ENCODE data around the gene KCTD2. TPM values are rescaled to one million over a fixed set of nuclear protein-coding genes. Genes with fewer than 3 reads are reported as not detected.
A peak's percentile ranks its signal among the peaks of the same experiment; 100 is the strongest.

KCTD2 gene
- total and polyA plus RNA-seq, 4 experiments from 2014 or later: 2.3 to 31.7 (median 21.4) TPM

- Mint-ChIP-seq H3K4me1 (peaks cover 36 to 64% (median 49%) of the 10 kb centered on the region in 4 donors), H3K9me3 (no peaks in the 10 kb centered on the region)
- intact Hi-C loops (cut with micrococcal nuclease): loop anchor here (2.0 kb wide), 1 partner anchor 21 kb away; the partner anchor contains the start of gene ARMC7
Measured at GRCh38 chr17:75087558-75088453, 40.8 kb downstream of the KCTD2 start, which contains the start of gene SLC16A5. Gene SLC16A5 (plus strand): TSS chr17:75087954. CDS start chr17:75093637, 5,683 bp downstream.

GRCh38 chr17:75088465-75089417 is 41.7 kb downstream of the KCTD2 start:
- Mint-ChIP-seq H3K27me3 (no peaks in the 10 kb centered on the region), H3K4me1 (peaks cover 35 to 63% (median 48%) of the 10 kb centered on the region in 4 donors), H3K36me3 (no peaks in the 10 kb centered on the region), H3K9me3 (no peaks in the 10 kb centered on the region), H3K27ac (peak overlapping the region in 6 of 7 donors; percentile 35 to 89 (median 76)), H3K4me3 (peak overlapping the region; percentile 72 to 86 (median 78))
- peak overlapping the region; percentile 64 for H3K27ac ChIP-seq (ENCODE audit: low read depth, low read length)
- ChIA-PET CTCF (ENCODE audit: partially characterized antibody) (interaction anchor here (1.1 to 1.6 kb wide), 3 partner anchors 25 to 127 kb away, joined by 3 to 7 read pairs (median 4); no protein-coding TSS in a partner anchor), POLR2A (ENCODE audit: partially characterized antibody) (interaction anchor here (0.7 to 3.3 kb wide), 13 partner anchors 11 to 127 kb away, joined by 3 to 26 read pairs (median 5); partner anchors contain the start of genes ARMC7, ATP5PD, KCTD2 and MRPL58)
- intact Hi-C loops (cut with micrococcal nuclease): no loop called here
- DNase-seq: no peak
- H3K36me3 ChIP-seq (ENCODE audit: insufficient read depth, low read length): no peaks in the 10 kb centered on the region
- H3K4me3 ChIP-seq (ENCODE audit: low read length in 2 of 2): peak overlapping the region in 1 of 2 donors; percentile 68
- H3K9me3 ChIP-seq (ENCODE audit: control insufficient read depth in 1 of 2, low read length in 2 of 2): no peaks in the 10 kb centered on the region
- no peaks in the 10 kb centered on the region for H3K27me3 ChIP-seq (ENCODE audit: insufficient read depth, low read length)
- H3K4me1 ChIP-seq (ENCODE audit: insufficient read depth, low read length): peaks cover 32% of the 10 kb centered on the region

More at GRCh38 chr17:75087558-75088453, 40.8 kb downstream of the KCTD2 start, which contains the start of gene SLC16A5:
- H3K36me3 Mint-ChIP-seq: no peaks in the 10 kb centered on the region
- Histone ChIP-seq H3K4me1 (ENCODE audit: insufficient read depth, low read length) (peaks cover 32% of the 10 kb centered on the region), H3K27ac (ENCODE audit: low read depth, low read length) (peak within 1 kb of the TSS; percentile 64), H3K27me3 (ENCODE audit: insufficient read depth, low read length) (no peaks in the 10 kb centered on the region), H3K4me3 (ENCODE audit: low read length in 2 of 2) (peak within 1 kb of the TSS; percentile 65 to 68), H3K9me3 (ENCODE audit: control insufficient read depth in 1 of 2, low read length in 2 of 2) (no peaks in the 10 kb centered on the region), H3K36me3 (ENCODE audit: insufficient read depth, low read length) (no peaks in the 10 kb centered on the region)
- DNase-seq: peak; percentile 42 to 58 (median 45)
- peak within 1 kb of the TSS; percentile 35 to 97 (median 81) for H3K27ac Mint-ChIP-seq
- ChIA-PET CTCF (ENCODE audit: partially characterized antibody) (interaction anchor here (1.0 to 1.6 kb wide), 4 partner anchors 26 to 126 kb away, joined by 3 to 7 read pairs (median 4); no protein-coding TSS in a partner anchor), POLR2A (ENCODE audit: partially characterized antibody) (interaction anchor here (0.7 to 3.3 kb wide), 19 partner anchors 10 to 126 kb away, joined by 3 to 26 read pairs (median 4); partner anchors contain the start of genes ARMC7, ATP5PD, JPT1 and KCTD2)
- H3K4me3 Mint-ChIP-seq: peak within 1 kb of the TSS; percentile 82 to 90 (median 84)
- H3K27me3 Mint-ChIP-seq: no peaks in the 10 kb centered on the region

GRCh38 chr17:75090871-75091854 is 44.1 kb downstream of the KCTD2 start:
- ChIA-PET POLR2A (ENCODE audit: partially characterized antibody) (interaction anchor here (1.4 to 1.8 kb wide), 2 partner anchors 18 to 23 kb away, joined by 3 to 7 read pairs; partner anchors contain the start of gene ARMC7), CTCF (ENCODE audit: partially characterized antibody) (interaction anchor here (1.0 to 1.4 kb wide), 3 partner anchors 14 to 79 kb away, joined by 3 to 4 read pairs (median 3); no protein-coding TSS in a partner anchor)

GRCh38 chr17:75091855-75092327 is 44.9 kb downstream of the KCTD2 start:
- peak overlapping the region in 5 of 7 donors; percentile 8 to 73 (median 28) for H3K27ac Mint-ChIP-seq

More at GRCh38 chr17:75090871-75091854, 44.1 kb downstream of the KCTD2 start:
- no peaks in the 10 kb centered on the region for H3K27me3 Mint-ChIP-seq
- peak overlapping the region in 5 of 7 donors; percentile 8 to 48 (median 20) for H3K27ac Mint-ChIP-seq
- H3K4me1 Mint-ChIP-seq: peaks cover 27 to 52% (median 38%) of the 10 kb centered on the region in 4 donors
- no peaks in the 10 kb centered on the region for H3K9me3 ChIP-seq (ENCODE audit: control insufficient read depth in 1 of 2, low read length in 2 of 2)
- DNase-seq: no peak
- H3K36me3 ChIP-seq (ENCODE audit: insufficient read depth, low read length): no peaks in the 10 kb centered on the region
- no peak overlapping the region for H3K4me3 ChIP-seq (ENCODE audit: low read length in 2 of 2)
- H3K27me3 ChIP-seq (ENCODE audit: insufficient read depth, low read length): no peaks in the 10 kb centered on the region
- H3K36me3 Mint-ChIP-seq: no peaks in the 10 kb centered on the region
- H3K9me3 Mint-ChIP-seq: no peaks in the 10 kb centered on the region
- intact Hi-C loops (cut with micrococcal nuclease): no loop called here
- H3K4me3 Mint-ChIP-seq: no peak overlapping the region
- H3K4me1 ChIP-seq (ENCODE audit: insufficient read depth, low read length): peaks cover 26% of the 10 kb centered on the region
- no peak overlapping the region for H3K27ac ChIP-seq (ENCODE audit: low read depth, low read length)

GRCh38 chr17:75093548-75094158 is 46.6 kb downstream of the KCTD2 start:
- Histone ChIP-seq H3K4me3 (ENCODE audit: low read length in 2 of 2) (no peak overlapping the region), H3K27me3 (ENCODE audit: insufficient read depth, low read length) (no peaks in the 10 kb centered on the region), H3K27ac (ENCODE audit: low read depth, low read length) (no peak overlapping the region), H3K4me1 (ENCODE audit: insufficient read depth, low read length) (peaks cover 12% of the 10 kb centered on the region), H3K9me3 (ENCODE audit: control insufficient read depth in 1 of 2, low read length in 2 of 2) (no peaks in the 10 kb centered on the region), H3K36me3 (ENCODE audit: insufficient read depth, low read length) (no peaks in the 10 kb centered on the region)
- H3K36me3 Mint-ChIP-seq: peaks cover 0 to under 1% of the 10 kb centered on the region in 2 donors
- CTCF ChIA-PET (ENCODE audit: partially characterized antibody): no interaction called here
- POLR2A ChIA-PET (ENCODE audit: partially characterized antibody): no interaction called here
- peaks cover 20 to 38% (median 25%) of the 10 kb centered on the region in 4 donors for H3K4me1 Mint-ChIP-seq
- intact Hi-C loops (cut with micrococcal nuclease): no loop called here
- no peak for DNase-seq
- H3K27ac Mint-ChIP-seq: no peak overlapping the region
- no peaks in the 10 kb centered on the region for H3K9me3 Mint-ChIP-seq
- no peaks in the 10 kb centered on the region for H3K27me3 Mint-ChIP-seq
- no peak overlapping the region for H3K4me3 Mint-ChIP-seq

More at GRCh38 chr17:75091855-75092327, 44.9 kb downstream of the KCTD2 start:
- ChIA-PET POLR2A (ENCODE audit: partially characterized antibody) (interaction anchor here (1.4 to 1.8 kb wide), 2 partner anchors 18 to 22 kb away, joined by 3 to 7 read pairs; partner anchors contain the start of gene ARMC7), CTCF (ENCODE audit: partially characterized antibody) (no interaction called here)
- Mint-ChIP-seq H3K36me3 (no peaks in the 10 kb centered on the region), H3K4me3 (no peak overlapping the region), H3K9me3 (no peaks in the 10 kb centered on the region), H3K4me1 (peaks cover 23 to 46% (median 33%) of the 10 kb centered on the region in 4 donors), H3K27me3 (no peaks in the 10 kb centered on the region)
- DNase-seq: no peak
- H3K4me1 ChIP-seq (ENCODE audit: insufficient read depth, low read length): peaks cover 26% of the 10 kb centered on the region
- no peaks in the 10 kb centered on the region for H3K27me3 ChIP-seq (ENCODE audit: insufficient read depth, low read length)
- H3K36me3 ChIP-seq (ENCODE audit: insufficient read depth, low read length): no peaks in the 10 kb centered on the region
- no peak overlapping the region for H3K4me3 ChIP-seq (ENCODE audit: low read length in 2 of 2)
- intact Hi-C loops (cut with micrococcal nuclease): no loop called here
- no peaks in the 10 kb centered on the region for H3K9me3 ChIP-seq (ENCODE audit: control insufficient read depth in 1 of 2, low read length in 2 of 2)
- H3K27ac ChIP-seq (ENCODE audit: low read depth, low read length): no peak overlapping the region
